Activated CD8-positive, alpha-beta memory T cell treated with anti-CD3 and anti-CD28 coated beads, Interleukin-2, amount 50 U/mL, for 4 hours (primary cell): ENCODE measurements around the gene PIK3R4.

Experiments
- DNase-seq: peaks from one replicate; pipeline ENCODE4 v3.0.0-alpha.2; 2020

Gene PIK3R4

GRCh38 chr3:130746246-130747039 lies at the start of gene PIK3R4:
PIK3R4 (minus strand) TSS chr3:130746829; CDS start chr3:130745218, 1,611 bp downstream.
- DNase-seq: peak; percentile 95

DNA sequence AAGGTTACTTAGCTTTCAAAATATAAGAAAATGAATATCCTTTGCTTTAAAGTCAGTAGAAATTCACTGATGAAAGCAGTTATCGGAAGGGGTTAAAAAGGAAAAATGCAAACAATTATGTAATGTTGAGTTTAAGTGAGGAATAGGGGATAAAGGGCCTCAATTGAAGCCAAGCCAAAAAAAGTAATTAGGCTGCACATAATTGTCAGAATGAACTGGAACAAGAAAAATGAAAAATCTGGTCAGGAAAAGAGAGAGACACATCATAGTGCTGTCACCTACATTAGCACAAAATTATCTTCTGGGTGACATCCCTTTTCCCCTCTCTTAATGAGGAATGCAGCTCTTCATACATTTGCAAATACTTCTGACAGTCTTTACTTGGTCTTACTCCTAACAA lies 48.8 kb upstream of the PIK3R4 start:
- no peak for DNase-seq

DNA sequence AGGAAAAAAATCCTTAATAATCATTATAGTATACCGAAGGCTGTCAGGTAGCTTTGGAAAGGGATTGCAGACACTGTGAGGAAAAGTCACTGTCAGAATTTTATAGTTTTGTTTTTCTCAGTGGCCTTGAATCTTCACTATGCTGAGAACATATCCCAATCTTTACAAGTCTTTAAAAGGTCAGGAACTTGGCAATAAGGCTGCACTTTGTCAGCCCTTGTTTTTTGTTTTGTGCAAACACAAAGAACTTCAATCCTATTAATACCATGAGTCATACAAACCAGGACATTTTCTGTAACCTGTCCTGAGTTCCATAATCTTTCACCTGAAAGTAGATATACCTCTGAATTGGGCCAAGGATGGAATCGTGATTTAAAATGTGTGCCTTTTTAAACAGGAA lies 45.6 kb upstream of the PIK3R4 start:
- DNase-seq: no peak

DNA sequence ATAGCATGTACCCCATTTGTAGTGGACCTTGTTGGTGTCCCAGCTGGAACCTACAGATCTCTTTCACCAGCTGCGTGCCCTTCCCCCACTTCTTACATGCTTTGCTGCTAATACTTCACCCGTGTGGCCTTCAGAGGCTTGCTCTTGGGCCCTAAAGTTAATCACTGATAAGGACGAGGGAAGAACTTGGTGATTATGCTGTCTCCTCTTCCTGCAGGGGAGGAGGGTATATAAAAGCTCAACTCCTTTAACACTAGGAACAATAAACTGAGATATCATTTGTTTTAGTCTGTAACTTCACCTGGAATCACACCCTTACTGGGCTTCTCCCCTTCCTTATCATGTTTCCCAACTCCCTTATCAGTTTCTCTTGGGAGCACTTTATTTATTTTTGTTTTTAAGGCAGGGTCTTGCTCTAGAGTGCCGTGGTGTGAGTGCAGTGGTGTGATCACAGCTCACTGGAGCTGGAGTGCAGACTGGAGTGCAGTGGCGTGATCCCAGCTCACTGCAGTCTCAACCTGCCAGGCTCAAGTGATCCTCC lies 43.2 kb upstream of the PIK3R4 start:
- no peak for DNase-seq

DNA sequence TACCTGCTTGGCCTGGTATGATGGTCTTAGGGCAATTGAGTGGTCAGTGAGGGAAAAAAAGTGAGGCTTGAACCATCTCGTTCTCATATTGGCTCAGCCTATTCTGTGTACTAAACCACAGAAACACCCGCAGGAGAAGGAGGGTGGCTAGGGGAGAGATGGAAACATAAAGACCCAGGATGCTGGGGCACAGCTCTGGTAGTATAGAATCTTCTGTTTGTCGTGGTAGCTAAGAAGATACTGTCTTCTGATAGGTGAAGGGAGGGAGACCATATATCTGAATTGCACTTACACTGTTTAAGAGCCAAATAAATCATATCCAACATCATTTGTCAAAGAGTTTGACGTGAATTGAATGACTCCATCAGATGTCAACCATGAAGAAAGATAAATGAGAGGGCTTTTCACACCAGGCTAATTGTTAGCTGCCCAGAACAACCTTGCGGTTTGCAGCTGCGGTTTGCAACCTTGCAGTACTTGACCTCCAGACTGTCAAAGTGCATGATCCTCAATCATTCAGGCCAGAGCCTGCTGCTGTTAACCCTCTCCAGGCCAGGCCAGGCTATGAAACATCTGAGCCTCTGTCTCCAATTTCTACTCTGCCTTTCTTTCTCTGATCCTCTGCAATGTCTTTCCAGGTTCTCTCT lies 40.9 kb upstream of the PIK3R4 start:
- DNase-seq: no peak

- no peak for DNase-seq
These were observed 39.7 kb upstream of the PIK3R4 start for GRCh38 chr3:130786306-130786705.

DNA sequence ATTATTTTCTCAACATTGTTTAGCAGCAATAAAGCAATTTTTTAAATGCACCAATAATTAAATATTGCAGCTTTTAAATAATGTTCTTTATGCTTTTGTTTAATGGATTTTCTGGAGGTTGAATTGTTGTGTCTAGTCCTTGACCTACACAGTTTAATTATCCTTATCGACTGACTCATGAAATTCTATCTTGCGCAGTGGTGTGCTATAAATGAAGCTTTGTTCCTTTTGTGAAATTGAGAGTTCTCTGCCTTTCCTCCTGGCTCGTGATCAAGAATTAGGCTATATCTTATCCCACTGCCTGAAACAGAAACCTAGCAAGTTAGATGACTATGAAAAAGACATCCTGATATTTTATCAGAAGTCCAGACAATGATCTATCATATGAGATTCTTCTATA lies 37.0 kb upstream of the PIK3R4 start:
- no peak for DNase-seq

DNA sequence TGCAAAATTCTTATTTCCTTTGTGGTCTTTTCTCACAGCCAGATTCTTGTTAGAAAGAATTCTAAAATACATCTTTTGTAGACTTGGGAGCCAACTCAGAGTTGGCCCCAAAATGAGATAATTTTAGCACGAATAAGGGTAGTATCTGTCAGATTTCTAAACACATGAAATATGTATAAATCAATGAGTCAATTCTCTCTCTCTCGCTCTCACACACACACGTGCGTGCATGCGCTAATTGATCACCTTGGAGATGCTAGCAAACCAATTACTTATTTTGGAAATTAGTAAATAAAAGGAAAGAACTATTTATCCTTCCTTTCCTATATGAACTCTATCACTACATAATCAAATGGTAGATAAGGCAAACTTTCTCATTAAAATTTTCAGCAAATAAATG lies 32.9 kb upstream of the PIK3R4 start:
- no peak for DNase-seq

DNA sequence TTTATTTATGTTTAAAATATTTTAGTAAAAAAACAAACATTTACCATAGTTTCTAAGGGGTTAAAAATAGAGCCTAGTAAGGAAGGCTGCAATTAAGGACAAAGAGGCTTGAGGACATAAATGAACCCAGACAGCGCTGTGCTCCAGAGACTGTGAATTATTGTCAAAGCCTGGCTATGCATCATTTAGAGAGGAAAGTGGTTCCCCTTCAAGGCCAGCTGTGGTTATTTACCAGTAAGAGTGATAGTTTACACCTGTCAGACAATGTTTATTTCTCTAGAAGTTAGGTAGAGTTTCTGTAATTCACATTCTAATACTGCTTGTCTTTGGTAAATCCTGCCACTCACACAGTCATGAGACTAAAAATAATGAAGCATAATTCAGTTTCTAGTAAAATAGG lies 32.4 kb upstream of the PIK3R4 start:
- no peak for DNase-seq

GRCh38 chr3:130773366-130773765 lies 26.7 kb upstream of the PIK3R4 start:
- DNase-seq: no peak

- no peak for DNase-seq
These were observed 25.5 kb upstream of the PIK3R4 start for GRCh38 chr3:130772129-130772528.

- DNase-seq: no peak
These were observed 24.0 kb upstream of the PIK3R4 start for GRCh38 chr3:130770644-130771043.

DNA sequence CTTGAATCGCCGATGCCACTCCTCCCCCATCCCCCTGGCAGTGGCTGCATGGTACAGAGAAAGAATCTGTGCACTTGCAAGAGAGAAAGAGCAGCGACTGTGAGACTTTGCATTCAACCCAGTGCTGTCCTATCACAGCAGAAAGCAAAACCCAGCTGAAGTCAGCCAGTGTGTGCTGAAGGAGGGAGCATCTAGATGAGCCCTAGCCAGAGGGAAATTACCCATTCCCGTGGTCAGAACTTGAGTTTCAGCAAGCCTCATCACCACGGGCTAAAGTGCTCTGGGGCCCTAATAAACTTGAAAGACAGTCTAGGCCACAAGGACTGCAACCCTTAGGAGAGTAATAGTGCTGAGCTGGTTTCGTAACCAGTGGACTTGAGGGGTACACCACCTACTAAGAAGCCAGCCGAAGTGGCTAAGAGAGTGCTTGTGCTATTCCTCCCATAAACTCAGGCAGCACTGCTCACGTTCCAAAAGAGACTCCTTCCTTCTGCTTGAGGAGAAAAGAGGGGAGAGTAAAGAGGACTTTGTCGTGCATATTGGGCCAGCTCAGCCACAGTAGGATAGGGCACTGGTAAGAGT lies 15.2 kb upstream of the PIK3R4 start:
- no peak for DNase-seq

- DNase-seq: no peak
These were observed 14.3 kb upstream of the PIK3R4 start for GRCh38 chr3:130760922-130761321.

- peak; percentile 46 for DNase-seq
These were observed 13.2 kb upstream of the PIK3R4 start for GRCh38 chr3:130759692-130760338.

GRCh38 chr3:130758624-130759369 lies 12.2 kb upstream of the PIK3R4 start:
- no peak for DNase-seq

GRCh38 chr3:130757611-130758150 lies 11.1 kb upstream of the PIK3R4 start:
- no peak for DNase-seq

- no peak for DNase-seq
These were observed 9.0 kb upstream of the PIK3R4 start for GRCh38 chr3:130755666-130756065.

DNA sequence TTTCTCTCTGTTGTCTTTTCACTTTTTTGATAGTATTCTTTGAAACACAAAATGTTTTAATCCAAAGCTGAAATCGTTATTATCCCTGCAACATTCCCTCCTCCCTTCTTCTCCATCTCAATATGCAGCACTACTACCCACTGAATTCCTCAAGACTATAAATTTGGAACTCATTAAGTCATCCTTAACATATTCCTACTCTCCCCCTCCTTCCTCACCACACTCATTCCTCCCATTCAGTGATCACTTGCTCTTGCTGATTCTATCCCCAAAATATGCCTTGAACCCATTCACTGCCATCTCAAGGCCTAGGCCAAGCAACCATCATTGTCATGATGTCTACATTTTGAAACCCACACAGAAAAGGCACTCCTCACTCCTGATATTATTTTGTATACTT lies 2.4 kb upstream of the PIK3R4 start:
- no peak for DNase-seq

GRCh38 chr3:130748467-130748861 lies 1.8 kb upstream of the PIK3R4 start:
- no peak for DNase-seq

DNA sequence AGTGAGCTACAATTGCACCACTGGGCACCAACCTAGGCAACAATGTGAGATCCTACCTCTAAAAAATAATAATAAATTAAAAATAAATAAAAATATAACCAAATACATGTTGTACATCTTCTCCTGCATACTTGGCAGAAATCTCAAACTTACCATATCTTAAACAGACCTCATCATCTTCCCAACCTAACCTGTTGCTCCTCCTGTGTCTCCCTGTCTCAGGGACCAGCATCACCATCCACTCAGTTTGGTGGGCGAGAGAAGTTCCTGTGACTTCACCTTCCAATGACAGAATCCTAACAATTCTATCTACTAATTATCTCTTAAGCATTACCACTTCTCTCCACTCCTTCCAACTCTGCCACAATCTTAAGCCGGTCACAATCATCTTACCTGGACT lies 3.3 kb downstream of the PIK3R4 start:
- no peak for DNase-seq

GRCh38 chr3:130741946-130742610 lies 4.6 kb downstream of the PIK3R4 start:
- DNase-seq: no peak
